Activated CD4-positive, alpha-beta memory T cell treated with anti-CD3 and anti-CD28 coated beads, Interleukin-2, amount 10 ng/mL, durations not matched to agents 7 days and 5 days (primary cell): ENCODE data around the gene LGALS3BP. TPM values are rescaled to one million over a fixed set of nuclear protein-coding genes. Genes with fewer than 3 reads are reported as not detected.
A peak's percentile ranks its signal among the peaks of the same experiment; 100 is the strongest.

Experiments used
- CTCF ChIA-PET: fragments of 350-600 bp; sonication (Branson Sonifier 250); formaldehyde crosslinking; loops from one replicate; lab custom pipeline; 2021; ENCODE audit warnings: antibody characterized with exemption, inconsistent platforms; lab: Charles Lee
- POLR2A ChIA-PET: fragments of 350-600 bp; sonication (Branson Sonifier 250); formaldehyde crosslinking; loops from one replicate; lab custom pipeline; 2021; ENCODE audit warnings: antibody characterized with exemption; lab: Charles Lee
- DNase-seq: peaks from one replicate; pipeline ENCODE4 v3.0.0-alpha.2; 2020
- H3K27ac Mint-ChIP-seq: one replicate; pipeline ENCODE4 v1.8.0; 2021; ENCODE audit warnings: mild to moderate bottlenecking, mixed read lengths
- H3K27me3 Mint-ChIP-seq: one replicate; pipeline ENCODE4 v1.8.0; 2021; ENCODE audit warnings: mixed read lengths
- H3K36me3 Mint-ChIP-seq: one replicate; pipeline ENCODE4 v1.8.0; 2021; ENCODE audit warnings: low read depth, mixed read lengths
- H3K4me1 Mint-ChIP-seq: one replicate; pipeline ENCODE4 v1.8.0; 2021; ENCODE audit warnings: mixed read lengths
- H3K4me3 Mint-ChIP-seq: one replicate; pipeline ENCODE4 v1.8.0; 2021; ENCODE audit warnings: mild to moderate bottlenecking, mixed read lengths
- H3K9me3 Mint-ChIP-seq: one replicate; pipeline ENCODE4 v1.8.0; 2021; ENCODE audit warnings: mixed read lengths
- total RNA-seq, 2 experiments: library from RNA; stranded (reverse); gene quantifications; one replicate each; pipeline ENCODE4 v1.2.3, GENCODE V29; 2021

LGALS3BP gene
- total RNA-seq, 2 experiments from 2014 or later: 209 to 219 TPM

DNA sequence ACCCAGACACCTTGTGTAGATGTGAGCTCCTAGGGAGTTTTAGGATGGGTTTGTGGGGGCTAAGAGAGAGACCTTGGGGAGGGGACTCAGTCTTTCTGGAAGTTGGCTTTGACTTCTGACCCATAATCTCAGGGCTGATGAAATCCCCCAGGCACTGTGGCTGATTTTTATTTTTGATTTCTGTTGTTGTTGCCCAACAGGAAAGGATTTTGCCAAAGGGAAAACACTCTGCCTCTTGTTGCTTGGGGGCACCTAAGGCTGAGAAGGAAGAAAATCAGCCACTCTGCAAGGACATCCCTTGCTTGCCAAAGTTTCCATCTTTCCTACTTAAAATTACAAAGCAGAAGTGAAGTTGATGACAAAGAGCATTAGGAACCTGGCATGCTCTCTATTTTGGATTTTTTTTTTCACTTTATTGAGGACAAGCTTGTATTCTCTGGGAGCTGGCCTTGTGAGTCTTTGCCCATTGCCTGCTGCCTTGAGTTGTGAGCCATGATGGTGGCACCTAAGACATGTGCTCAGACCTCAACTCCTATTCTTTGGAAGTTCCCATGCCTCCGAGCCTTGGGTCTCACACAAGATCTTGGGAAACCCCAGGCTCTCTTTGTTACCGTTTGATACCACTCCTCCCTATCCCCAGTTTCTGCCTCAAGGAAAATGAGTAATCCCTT is 41.0 kb upstream of the LGALS3BP start:
- H3K27me3 Mint-ChIP-seq: peaks cover 48% of the 10 kb centered on the region
- H3K9me3 Mint-ChIP-seq: no peaks in the 10 kb centered on the region
- DNase-seq: no peak
- ChIA-PET CTCF (interaction anchor here (0.5 to 1.5 kb wide), 3 partner anchors 8 to 546 kb away, joined by 3 read pairs; no protein-coding TSS in a partner anchor), POLR2A (no interaction called here)
- H3K36me3 Mint-ChIP-seq: no peaks in the 10 kb centered on the region
- H3K4me3 Mint-ChIP-seq: no peak overlapping the region
- no peak overlapping the region for H3K27ac Mint-ChIP-seq
- peaks cover 13% of the 10 kb centered on the region for H3K4me1 Mint-ChIP-seq

DNA sequence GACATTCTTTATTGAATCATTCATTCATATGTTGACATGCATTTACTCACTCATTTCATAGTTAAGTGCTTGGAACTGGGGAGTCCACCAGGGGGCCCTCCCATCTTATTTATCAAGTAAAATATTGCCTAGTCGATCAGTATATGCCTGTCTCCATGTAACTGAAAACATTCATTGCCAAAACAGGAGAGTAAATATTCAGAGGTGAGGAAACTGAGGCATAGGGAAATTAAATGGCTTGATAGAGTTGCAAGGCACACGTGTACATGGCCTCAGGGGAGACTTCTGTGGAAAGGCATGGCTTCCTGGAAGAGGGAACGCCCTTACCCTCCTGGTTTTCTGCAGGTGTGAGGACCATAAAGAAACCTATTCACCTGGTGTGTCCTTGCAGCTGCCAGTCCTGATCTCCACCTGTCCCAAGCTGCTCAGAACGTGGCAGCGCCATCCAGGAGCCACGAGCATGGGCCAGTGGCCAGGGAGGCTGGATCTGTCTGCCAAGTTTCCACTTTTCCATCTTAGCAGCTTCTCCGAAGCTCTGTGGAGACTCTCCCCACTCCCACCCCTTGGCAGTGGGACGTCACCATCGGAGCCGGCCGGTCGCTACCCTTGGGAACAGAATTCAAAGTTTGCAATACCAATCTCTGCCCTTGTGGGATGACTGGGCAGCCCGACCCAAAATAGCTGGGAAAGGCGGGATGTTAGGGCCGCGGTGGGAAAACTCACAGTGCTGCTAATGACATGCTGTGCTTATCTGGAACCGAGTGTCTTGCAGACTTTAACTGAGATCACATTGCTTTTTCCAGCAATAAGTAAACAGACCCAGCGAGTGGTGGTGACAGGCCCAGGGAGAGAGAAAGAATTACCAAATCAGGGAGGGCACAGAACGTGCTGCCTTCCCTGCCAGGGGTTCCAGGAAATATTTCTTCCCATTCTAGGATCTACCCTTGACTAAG is 40.2 kb upstream of the LGALS3BP start:
- peak; percentile 58 for DNase-seq
- no peak overlapping the region for H3K27ac Mint-ChIP-seq
- H3K27me3 Mint-ChIP-seq: peaks cover 41% of the 10 kb centered on the region
- POLR2A ChIA-PET: no interaction called here
- no peak overlapping the region for H3K4me3 Mint-ChIP-seq
- H3K9me3 Mint-ChIP-seq: no peaks in the 10 kb centered on the region
- peaks cover 9% of the 10 kb centered on the region for H3K4me1 Mint-ChIP-seq
- CTCF ChIA-PET: no interaction called here
- H3K36me3 Mint-ChIP-seq: no peaks in the 10 kb centered on the region

DNA sequence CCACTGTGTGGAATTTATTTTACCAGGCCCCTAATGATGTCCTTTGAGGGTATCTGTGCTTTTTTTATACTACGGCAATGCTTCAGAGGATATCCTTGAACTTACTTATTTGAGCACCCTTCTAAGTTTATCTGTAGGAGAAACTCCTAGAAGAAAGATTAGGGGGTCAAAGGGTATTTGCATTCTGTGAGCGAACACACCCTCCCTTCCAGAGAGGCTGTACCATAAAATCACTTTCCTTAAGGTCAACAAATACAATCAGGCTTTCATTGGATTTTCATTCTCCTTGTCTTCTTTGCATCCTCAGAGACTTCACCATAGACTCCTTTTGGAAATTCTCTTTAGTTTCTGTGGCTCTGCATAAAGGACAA is 39.5 kb upstream of the LGALS3BP start:
- no peaks in the 10 kb centered on the region for H3K9me3 Mint-ChIP-seq
- H3K27ac Mint-ChIP-seq: no peak overlapping the region
- ChIA-PET CTCF (no interaction called here), POLR2A (no interaction called here)
- no peak overlapping the region for H3K4me3 Mint-ChIP-seq
- no peak for DNase-seq
- H3K36me3 Mint-ChIP-seq: no peaks in the 10 kb centered on the region
- H3K27me3 Mint-ChIP-seq: peaks cover 37% of the 10 kb centered on the region
- peaks cover 5% of the 10 kb centered on the region for H3K4me1 Mint-ChIP-seq

DNA sequence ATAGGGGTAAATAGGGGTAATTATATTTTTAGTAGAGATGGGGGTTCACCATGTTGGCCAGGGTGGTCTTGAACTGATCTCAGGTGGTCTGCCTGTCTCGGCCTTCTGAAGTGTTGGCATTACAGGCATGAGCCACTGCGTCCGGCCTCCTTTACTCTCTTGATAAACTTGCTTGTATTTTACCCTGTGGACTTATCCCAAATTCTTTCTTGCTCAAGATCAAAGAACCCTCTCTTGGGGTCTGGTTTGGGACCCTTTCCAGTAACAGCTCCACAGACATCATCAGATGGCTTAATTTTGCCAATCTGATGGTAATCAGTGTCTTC is 38.6 kb upstream of the LGALS3BP start:
- no peaks in the 10 kb centered on the region for H3K36me3 Mint-ChIP-seq

DNA sequence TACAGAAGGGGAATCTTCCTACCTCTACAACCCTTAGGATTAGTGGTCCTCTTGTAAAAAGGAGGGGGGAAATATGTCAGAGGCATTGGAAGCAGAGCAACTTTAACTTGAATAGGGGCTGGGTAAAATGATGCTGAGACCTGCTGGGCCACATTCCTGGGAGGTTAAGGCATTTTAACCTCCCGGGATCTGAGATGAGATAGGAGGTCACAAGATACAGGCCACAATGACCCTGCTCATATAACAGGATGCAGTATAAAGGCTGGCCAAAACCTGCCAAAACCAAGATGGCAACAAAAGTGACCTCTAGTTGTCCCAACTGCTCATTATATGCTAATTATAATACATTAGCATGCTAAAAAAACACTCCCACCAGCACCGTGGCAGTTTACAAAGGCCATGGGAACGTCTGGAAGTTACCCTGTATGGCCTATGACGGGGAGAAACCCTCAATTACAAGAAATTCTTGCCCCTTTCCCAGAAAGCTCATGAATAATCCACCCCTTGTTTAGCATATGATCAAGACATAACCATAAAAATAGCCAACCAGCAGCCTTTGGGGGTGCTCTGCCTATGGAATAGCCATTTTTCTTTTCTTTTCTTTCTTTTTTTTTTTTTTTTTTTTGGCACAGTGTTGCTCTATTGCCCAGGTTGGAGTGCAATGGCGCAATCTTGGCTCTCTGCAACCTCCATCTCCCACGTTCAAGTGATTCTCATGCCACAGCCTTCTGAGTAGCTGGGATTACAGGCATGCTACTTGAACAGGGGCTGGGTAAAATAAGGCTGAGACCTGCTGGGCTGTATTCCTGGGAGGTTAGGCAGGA is 38.0 kb upstream of the LGALS3BP start:
- ChIA-PET POLR2A (no interaction called here), CTCF (no interaction called here)
- DNase-seq: no peak
- Mint-ChIP-seq H3K4me3 (no peak overlapping the region), H3K9me3 (peaks cover 3% of the 10 kb centered on the region), H3K27me3 (peaks cover 35% of the 10 kb centered on the region), H3K27ac (no peak overlapping the region), H3K36me3 (no peaks in the 10 kb centered on the region), H3K4me1 (no peaks in the 10 kb centered on the region)

More for the DNA sequence above, 38.6 kb upstream of the LGALS3BP start:
- Mint-ChIP-seq H3K4me1 (peaks cover under 1% of the 10 kb centered on the region), H3K27me3 (peaks cover 35% of the 10 kb centered on the region), H3K4me3 (no peak overlapping the region), H3K9me3 (peaks cover 3% of the 10 kb centered on the region), H3K27ac (no peak overlapping the region)
- DNase-seq: no peak
- CTCF ChIA-PET: no interaction called here
- POLR2A ChIA-PET: no interaction called here

DNA sequence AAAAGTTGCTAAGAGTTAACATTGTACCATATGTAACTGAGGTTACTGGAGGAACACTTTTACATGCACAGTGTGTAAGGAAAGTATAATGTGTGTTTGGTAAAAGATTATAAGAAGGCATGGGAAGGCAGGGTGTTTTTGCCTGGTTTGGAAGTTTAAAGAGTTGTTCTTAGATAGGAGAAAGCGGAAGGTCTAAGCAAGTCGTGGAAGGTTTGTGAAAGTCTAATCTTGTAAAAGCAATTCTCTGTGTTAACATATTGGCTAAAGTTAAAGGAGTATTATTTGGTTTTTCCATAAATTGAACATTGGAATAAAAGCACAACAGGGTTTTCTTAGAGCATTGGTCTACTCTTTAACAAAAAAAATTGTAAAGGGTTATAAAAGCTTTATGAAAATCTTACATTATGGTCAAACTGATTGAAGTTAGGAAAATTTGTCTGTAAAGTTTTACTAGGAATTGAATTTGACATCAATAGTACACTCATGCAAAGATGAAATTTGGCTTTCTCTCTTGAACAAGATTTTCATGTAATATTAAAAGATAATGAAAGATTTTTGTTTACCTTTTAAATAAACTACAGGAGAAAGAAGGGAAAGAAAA is 34.5 kb upstream of the LGALS3BP start:
- H3K4me1 Mint-ChIP-seq: peaks cover 14% of the 10 kb centered on the region
- no peaks in the 10 kb centered on the region for H3K36me3 Mint-ChIP-seq
- ChIA-PET POLR2A (no interaction called here), CTCF (interaction anchor here (1.7 kb wide), 1 partner anchor 8 kb away, joined by 3 read pairs; no protein-coding TSS in a partner anchor)
- H3K9me3 Mint-ChIP-seq: peaks cover 3% of the 10 kb centered on the region
- DNase-seq: no peak
- no peak overlapping the region for H3K27ac Mint-ChIP-seq
- H3K27me3 Mint-ChIP-seq: peaks cover 16% of the 10 kb centered on the region
- no peak overlapping the region for H3K4me3 Mint-ChIP-seq

DNA sequence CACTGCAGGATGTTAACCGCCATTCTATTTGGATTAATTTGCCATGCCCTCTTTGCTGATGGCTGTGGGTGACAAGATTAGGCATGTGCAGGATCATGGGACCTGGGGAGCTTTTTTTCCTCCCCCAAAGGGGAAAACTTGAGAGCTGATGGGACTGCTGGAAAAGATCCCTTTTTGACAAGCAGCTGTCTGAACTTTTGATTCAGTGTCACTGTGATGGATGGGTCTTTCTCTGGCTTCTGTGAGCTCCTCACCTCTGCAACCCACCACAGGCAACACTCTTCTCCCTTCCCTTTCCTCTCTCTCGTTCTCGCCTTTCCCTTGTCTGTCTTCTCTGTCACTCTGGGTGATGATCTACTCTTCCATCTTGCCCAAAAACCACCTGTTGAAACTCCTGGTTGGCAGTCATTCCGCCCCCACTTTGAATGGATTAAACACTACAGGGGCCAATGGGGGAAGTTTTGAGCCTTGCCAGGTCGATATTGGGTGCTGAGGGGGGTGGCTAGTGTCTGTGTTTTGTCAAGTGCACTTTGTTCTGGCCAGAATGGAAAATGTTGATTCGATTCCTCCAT is 32.9 kb upstream of the LGALS3BP start:
- DNase-seq: no peak
- ChIA-PET POLR2A (no interaction called here), CTCF (interaction anchor here (1.1 kb wide), 1 partner anchor 9 kb away, joined by 3 read pairs; no protein-coding TSS in a partner anchor)
- Mint-ChIP-seq H3K27ac (no peak overlapping the region), H3K36me3 (peaks cover 8% of the 10 kb centered on the region), H3K9me3 (peaks cover 3% of the 10 kb centered on the region), H3K27me3 (peaks cover 16% of the 10 kb centered on the region), H3K4me1 (peaks cover 26% of the 10 kb centered on the region), H3K4me3 (no peak overlapping the region)

DNA sequence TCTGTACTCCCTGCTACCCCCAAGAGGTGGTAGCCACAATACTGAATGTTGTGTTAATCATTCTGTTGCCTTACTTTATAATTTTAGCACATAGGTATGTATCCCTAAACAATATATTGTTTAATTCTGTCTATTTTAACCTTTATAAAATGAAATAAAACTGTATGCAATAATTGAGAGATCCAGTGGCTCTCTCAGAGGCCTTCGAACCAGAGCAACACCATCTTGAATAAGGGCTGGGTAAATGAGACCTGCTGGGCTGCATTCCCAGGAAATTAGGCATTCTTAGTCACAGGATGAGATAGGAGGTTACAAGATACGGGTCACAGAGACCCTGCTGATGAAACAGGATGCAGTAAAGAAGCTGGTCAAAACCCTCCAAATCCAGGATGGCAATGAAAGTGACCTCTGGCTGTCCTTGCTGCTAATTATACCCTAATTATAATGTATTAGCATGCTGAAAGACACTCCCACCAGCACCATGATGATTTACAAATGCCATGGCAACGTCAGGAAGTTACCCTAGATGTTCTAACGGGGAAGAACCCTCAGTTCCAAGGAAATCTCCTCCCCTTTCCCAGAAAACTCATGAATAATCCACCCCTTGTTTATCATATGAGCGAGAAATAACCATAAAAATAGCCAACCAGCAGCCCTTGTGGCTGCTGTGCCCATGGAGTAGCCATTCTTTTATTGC is 31.9 kb upstream of the LGALS3BP start:
- ChIA-PET POLR2A (no interaction called here), CTCF (no interaction called here)
- no peak for DNase-seq
- Mint-ChIP-seq H3K36me3 (peaks cover 17% of the 10 kb centered on the region), H3K9me3 (peaks cover 3% of the 10 kb centered on the region), H3K27ac (no peak overlapping the region), H3K27me3 (peaks cover 12% of the 10 kb centered on the region), H3K4me3 (no peak overlapping the region), H3K4me1 (peaks cover 37% of the 10 kb centered on the region)

DNA sequence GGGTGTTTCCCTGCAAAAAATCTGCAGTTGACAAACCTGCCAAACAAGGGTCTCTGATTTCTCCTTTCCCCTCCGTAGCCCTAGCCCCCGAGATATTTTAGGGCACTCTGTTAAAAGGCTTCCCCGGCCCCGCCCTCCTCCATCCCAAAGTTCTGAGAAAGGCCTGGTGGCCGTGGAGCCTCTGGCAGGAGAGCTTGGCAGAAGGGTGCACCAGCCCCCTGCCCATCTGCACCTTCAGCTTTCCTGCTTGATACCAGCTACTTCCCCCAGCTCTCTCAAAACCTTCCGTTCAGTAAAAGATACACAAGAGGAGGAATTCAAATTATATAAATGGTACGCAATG is 30.6 kb upstream of the LGALS3BP start:
- CTCF ChIA-PET: no interaction called here
- POLR2A ChIA-PET: interaction anchor here (0.6 to 0.9 kb wide), 5 partner anchors 10 to 185 kb away, joined by 3 read pairs; partner anchors contain the start of gene ENGASE
- DNase-seq: no peak
- Mint-ChIP-seq H3K36me3 (peaks cover 17% of the 10 kb centered on the region), H3K4me1 (peaks cover 50% of the 10 kb centered on the region), H3K27ac (peak overlapping the region; percentile 49), H3K4me3 (peak overlapping the region; percentile 94), H3K9me3 (peaks cover 3% of the 10 kb centered on the region), H3K27me3 (peaks cover 12% of the 10 kb centered on the region)

DNA sequence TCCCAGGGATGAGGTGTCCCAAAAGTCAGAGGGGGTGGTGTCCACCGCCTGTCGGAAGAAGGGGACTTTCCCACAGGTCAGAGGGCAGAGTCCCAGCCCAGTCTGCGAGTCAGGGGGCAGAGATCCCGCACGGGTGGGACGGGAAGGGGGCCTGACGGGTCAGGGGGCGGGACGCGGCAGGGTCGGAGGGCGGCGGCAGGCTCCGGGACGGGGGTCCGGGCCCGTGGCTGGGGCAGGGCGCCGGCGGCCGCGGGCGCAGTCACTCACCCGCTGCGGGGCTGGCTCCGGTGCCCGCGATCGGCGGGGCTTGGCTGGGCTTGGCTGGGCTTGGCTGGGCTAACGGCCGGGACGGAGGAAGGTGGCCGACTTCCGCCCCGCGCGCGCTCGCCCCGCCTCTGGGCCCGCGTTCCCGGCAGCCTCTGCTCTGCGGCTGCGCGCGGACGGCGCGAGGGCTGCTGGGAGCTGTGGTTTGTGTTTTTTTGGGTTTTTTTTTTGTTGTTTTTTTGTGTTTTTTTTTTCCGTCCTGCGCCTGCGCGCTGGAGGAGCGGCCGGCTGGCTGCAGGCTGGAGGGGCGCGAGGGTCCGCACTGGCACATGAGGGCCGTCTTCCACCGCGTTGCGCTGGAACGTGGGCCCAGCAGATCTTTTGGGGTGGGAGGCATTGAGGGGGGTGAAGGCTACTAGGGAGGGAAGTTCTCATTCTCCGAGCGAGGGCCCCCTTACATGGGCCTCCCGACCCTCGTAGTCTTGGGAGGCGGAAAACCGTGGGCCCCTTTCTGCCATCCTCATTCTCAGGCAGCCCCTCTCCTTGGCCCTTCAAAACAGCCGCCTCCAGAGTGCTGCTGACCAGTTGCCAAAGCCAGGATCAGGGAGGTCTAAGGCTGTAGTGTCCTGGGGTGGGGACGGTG is 29.9 kb upstream of the LGALS3BP start, which contains the start of gene CANT1:
Gene CANT1, minus strand, starts transcription at position 368 of the 907 bp plus-strand sequence. CDS start 12,142 bp downstream, outside the sequence.
- peak; percentile 88 for DNase-seq
- peak within 1 kb of the TSS; percentile 94 for H3K4me3 Mint-ChIP-seq
- CTCF ChIA-PET: interaction anchor here (0.7 kb wide), 1 partner anchor 12 kb away, joined by 3 read pairs; no protein-coding TSS in a partner anchor
- H3K4me1 Mint-ChIP-seq: peaks cover 52% of the 10 kb centered on the region
- POLR2A ChIA-PET: interaction anchor here (0.6 to 0.9 kb wide), 5 partner anchors 9 to 185 kb away, joined by 3 read pairs; partner anchors contain the start of gene ENGASE
- peaks cover 12% of the 10 kb centered on the region for H3K27me3 Mint-ChIP-seq
- H3K36me3 Mint-ChIP-seq: peaks cover 17% of the 10 kb centered on the region
- H3K9me3 Mint-ChIP-seq: peaks cover 3% of the 10 kb centered on the region
- H3K27ac Mint-ChIP-seq: peak within 1 kb of the TSS; percentile 90
